BJ (cell line): ENCODE data around the gene ANKRD44. TPM values are rescaled to one million over a fixed set of nuclear protein-coding genes. Genes with fewer than 3 reads are reported as not detected.

ENCODE experiments used
- CTCF ChIA-PET: fragments of 350-600 bp; formaldehyde crosslinking; extraction: SDS; loops from one replicate; lab custom pipeline; 2021; ENCODE audit warnings: antibody characterized with exemption, inconsistent platforms; lab: Yijun Ruan, JAX
- POLR2A ChIA-PET: fragments of 300-600 bp; sonication (Branson Sonifier 250); formaldehyde crosslinking; extraction: SDS; loops from one replicate; lab custom pipeline; 2021; ENCODE audit warnings: antibody characterized with exemption; lab: Charles Lee
- DNase-seq: peaks from one replicate; pipeline ENCODE4 v3.0.0-alpha.2; 2011; ENCODE audit warnings: low read depth
- H3K27me3 ChIP-seq: 2 replicates; pipeline ENCODE4 v1.6.0; 2011; ENCODE audit warnings: low read length; ENCODE audit not compliant: control insufficient read depth, insufficient read depth
- H3K36me3 ChIP-seq: 2 replicates; pipeline ENCODE4 v1.5.1; 2011; ENCODE audit warnings: low read length; ENCODE audit not compliant: control insufficient read depth, insufficient read depth
- H3K4me3 ChIP-seq: 2 replicates; pipeline ENCODE4 v1.5.1; 2011; ENCODE audit warnings: low read depth, mild to moderate bottlenecking, control low read depth, low read length
- CTCF ChIP-seq: IDR thresholded peaks from 2 replicates; pipeline ENCODE4 v1.5.1; 2011; ENCODE audit warnings: low read depth, mild to moderate bottlenecking, control low read depth, inconsistent platforms, low read length, moderate library complexity; ENCODE audit not compliant: insufficient read depth
- polyA plus RNA-seq: library from polyadenylated mRNA; depleted of rRNA; stranded (reverse); fragments of >200 nt; gene quantifications from 2 replicates; pipeline ENCODE4 v1.2.3, GENCODE V29; 2011

ANKRD44 gene
- polyA plus RNA-seq, 1 experiment, result 12.4 TPM

GRCh38 chr2:197308996-197309690 is 1.4 kb downstream of the ANKRD44 start:
- Histone ChIP-seq H3K36me3 (no peaks in the 10 kb centered on the region), H3K27me3 (no peaks in the 10 kb centered on the region), H3K4me3 (no peak overlapping the region)
- ChIA-PET POLR2A (no interaction called here), CTCF (interaction anchor here (0.9 to 2.1 kb wide), 4 partner anchors 117 to 281 kb away, joined by 3 to 8 read pairs (median 4); no protein-coding TSS in a partner anchor)
- no peak for TF ChIP-seq CTCF
- DNase-seq, result no peak

GRCh38 chr2:197308585-197308984 is 2.0 kb downstream of the ANKRD44 start:
- TF ChIP-seq CTCF, result no peak
- DNase-seq, result no peak
- ChIA-PET CTCF (interaction anchor here (0.9 to 2.1 kb wide), 2 partner anchors 116 to 118 kb away, joined by 3 to 8 read pairs; no protein-coding TSS in a partner anchor), POLR2A (interaction anchor here (0.5 kb wide), 1 partner anchor 114 kb away, joined by 3 read pairs; no protein-coding TSS in a partner anchor)
- Histone ChIP-seq H3K27me3 (no peaks in the 10 kb centered on the region), H3K4me3 (no peak overlapping the region), H3K36me3 (no peaks in the 10 kb centered on the region)

- H3K36me3 ChIP-seq, result no peaks in the 10 kb centered on the region
- H3K4me3 ChIP-seq, result no peak overlapping the region
- TF ChIP-seq CTCF, result no peak
- CTCF ChIA-PET, result interaction anchor here (0.9 to 2.1 kb wide), 2 partner anchors 116 to 118 kb away, joined by 3 to 8 read pairs; no protein-coding TSS in a partner anchor
- no peak for DNase-seq
- H3K27me3 ChIP-seq, result no peaks in the 10 kb centered on the region
- POLR2A ChIA-PET, result interaction anchor here (0.5 kb wide), 1 partner anchor 114 kb away, joined by 3 read pairs; no protein-coding TSS in a partner anchor
Observed at GRCh38 chr2:197307933-197308521, 2.6 kb downstream of the ANKRD44 start.

GRCh38 chr2:197307236-197307932 is 3.2 kb downstream of the ANKRD44 start:
- CTCF ChIA-PET, result no interaction called here
- POLR2A ChIA-PET, result no interaction called here
- no peak overlapping the region for H3K4me3 ChIP-seq
- DNase-seq, result no peak
- TF ChIP-seq CTCF, result no peak
- H3K36me3 ChIP-seq, result no peaks in the 10 kb centered on the region
- no peaks in the 10 kb centered on the region for H3K27me3 ChIP-seq

- no peaks in the 10 kb centered on the region for H3K36me3 ChIP-seq
- POLR2A ChIA-PET, result no interaction called here
- H3K4me3 ChIP-seq, result no peak overlapping the region
- DNase-seq, result no peak
- no peaks in the 10 kb centered on the region for H3K27me3 ChIP-seq
- CTCF ChIA-PET, result no interaction called here
- TF ChIP-seq CTCF, result no peak
Observed at GRCh38 chr2:197306696-197307040, 3.9 kb downstream of the ANKRD44 start.
